HG03064 (cell line): Measurements from ENCODE around the gene FAM217A.

ENCODE experiments used
- ATAC-seq: cut with Tn5 transposase; IDR thresholded peaks from one replicate; pipeline ENCODE4 v1.9.1; 2021; ENCODE audit warnings: low read depth; ENCODE audit not compliant: unreplicated experiment

The FAM217A gene

GRCh38 chr6:4025681-4026080, 53.3 kb downstream of the FAM217A start:
- no peak for ATAC-seq

GRCh38 chr6:4023240-4023639, 55.7 kb downstream of the FAM217A start:
- no peak for ATAC-seq

- peak; percentile 6 for ATAC-seq
These were observed 56.9 kb downstream of the FAM217A start for GRCh38 chr6:4021854-4022695.

GRCh38 chr6:4021133-4021853, 57.6 kb downstream of the FAM217A start:
- ATAC-seq: peak; percentile 52

GRCh38 chr6:4020822-4021132, 58.2 kb downstream of the FAM217A start:
- no peak for ATAC-seq

- no peak for ATAC-seq
These were observed 60.1 kb downstream of the FAM217A start for GRCh38 chr6:4018924-4019236.
